IMR-90 (cell line): ENCODE measurements around the gene ZMYM2. TPM values are rescaled to one million over a fixed set of nuclear protein-coding genes. Genes with fewer than 3 reads are reported as not detected.
A peak's percentile ranks its signal among the peaks of the same experiment; 100 is the strongest.

Experiments used
- ATAC-seq: fragments of 200-7000 bp; cut with Tn5 transposase; 2 replicates; pipeline ENCODE4 v1.9.1; 2020; ENCODE audit warnings: low read depth, mild to moderate bottlenecking, moderate library complexity
- BruUV-seq: library from RNA; stranded (reverse); fragments of 400-500 nt; replicated peaks from 2 replicates; lab custom pipeline; 2021; lab: Mats Ljungman, UMichigan
- CTCF ChIA-PET: fragments of 300-600 bp; formaldehyde crosslinking; extraction: SDS; loops from one replicate; lab custom pipeline; 2021; ENCODE audit warnings: antibody characterized with exemption; lab: Yijun Ruan, JAX
- POLR2A ChIA-PET: fragments of 300-600 bp; sonication (Branson Sonifier 250); formaldehyde crosslinking; loops from one replicate; lab custom pipeline; 2022; ENCODE audit warnings: antibody characterized with exemption; ENCODE audit not compliant: unreplicated experiment; lab: Charles Lee
- DNase-seq: peaks from one replicate; pipeline ENCODE4 v3.0.0; 2013
- H2AFZ ChIP-seq: replicated peaks from 2 replicates; pipeline ENCODE3; 2013; ENCODE audit warnings: low read length, mild to moderate bottlenecking; ENCODE audit not compliant: poor library complexity
- H2AK5ac ChIP-seq: 2 replicates; pipeline ENCODE4 v1.6.1; 2013; ENCODE audit warnings: low read depth, low read length, inconsistent platforms
- H2AK9ac ChIP-seq: replicated peaks from 2 replicates; pipeline ENCODE3; 2013; ENCODE audit warnings: mild to moderate bottlenecking, low read depth, low read length, moderate library complexity; ENCODE audit not compliant: poor library complexity
- H2BK120ac ChIP-seq: 2 replicates; pipeline ENCODE4 v1.6.1; 2013; ENCODE audit warnings: low read depth, low read length, inconsistent platforms
- H2BK15ac ChIP-seq: 3 replicates; pipeline ENCODE4 v1.6.1; 2013; ENCODE audit warnings: low read depth, low read length, inconsistent platforms
- H2BK20ac ChIP-seq: 2 replicates; pipeline ENCODE4 v1.6.1; 2013; ENCODE audit warnings: low read depth, mild to moderate bottlenecking, inconsistent platforms, low read length, moderate library complexity
- H2BK5ac ChIP-seq: 2 replicates; pipeline ENCODE4 v1.6.1; 2013; ENCODE audit warnings: mild to moderate bottlenecking, low read depth, low read length, inconsistent platforms; ENCODE audit not compliant: poor library complexity, severe bottlenecking
- H3K14ac ChIP-seq: replicated peaks from 2 replicates; pipeline ENCODE4 v1.6.1; 2013; ENCODE audit warnings: low read depth, low read length, inconsistent platforms
- H3K18ac ChIP-seq: 2 replicates; pipeline ENCODE4 v1.6.1; 2013; ENCODE audit warnings: low read depth, low read length, control low read depth
- H3K23ac ChIP-seq: 2 replicates; pipeline ENCODE4 v1.6.1; 2013; ENCODE audit warnings: low read depth, low read length, inconsistent platforms
- H3K27ac ChIP-seq: 2 replicates; pipeline ENCODE4 v1.5.1; 2013; ENCODE audit warnings: mild to moderate bottlenecking, control low read depth, low read length; ENCODE audit not compliant: insufficient read depth
- H3K27me3 ChIP-seq: 2 replicates; pipeline ENCODE4 v1.6.1; 2013; ENCODE audit warnings: low read length; ENCODE audit not compliant: control insufficient read depth, insufficient read depth
- H3K36me3 ChIP-seq: 2 replicates; pipeline ENCODE4 v1.6.1; 2013; ENCODE audit warnings: low read length, mixed read lengths; ENCODE audit not compliant: control insufficient read depth, insufficient read depth
- H3K4ac ChIP-seq: 2 replicates; pipeline ENCODE4 v1.6.1; 2013; ENCODE audit warnings: low read depth, low read length, inconsistent platforms
- H3K4me1 ChIP-seq: 2 replicates; pipeline ENCODE4 v1.6.1; 2013; ENCODE audit warnings: low read length, mixed read lengths; ENCODE audit not compliant: control insufficient read depth, insufficient read depth
- H3K4me2 ChIP-seq: 2 replicates; pipeline ENCODE4 v1.6.1; 2013; ENCODE audit warnings: low read depth, mild to moderate bottlenecking, control low read depth, low read length, moderate library complexity
- H3K4me3 ChIP-seq: 2 replicates; pipeline ENCODE4 v1.5.1; 2013; ENCODE audit warnings: low read depth, mild to moderate bottlenecking, control low read depth, low read length, moderate library complexity; ENCODE audit not compliant: insufficient read depth
- H3K56ac ChIP-seq: 2 replicates; pipeline ENCODE4 v1.6.1; 2013; ENCODE audit warnings: low read length, inconsistent platforms; ENCODE audit not compliant: insufficient read depth; ENCODE audit errors: extremely low read depth
- H3K79me1 ChIP-seq, 2 experiments: 2 replicates each; pipeline ENCODE4 v1.6.1; 2013; ENCODE audit warnings: low read length in 2 of 2, inconsistent platforms in 1 of 2, low read depth in 1 of 2
- H3K9ac ChIP-seq: 2 replicates; pipeline ENCODE4 v1.6.1; 2013; ENCODE audit warnings: low read depth, low read length, control low read depth
- H3K9me1 ChIP-seq: 2 replicates; pipeline ENCODE4 v1.6.1; 2013; ENCODE audit warnings: low read length, inconsistent platforms; ENCODE audit not compliant: insufficient read depth
- H3K9me3 ChIP-seq: 2 replicates; pipeline ENCODE4 v1.6.1; 2013; ENCODE audit warnings: low read length; ENCODE audit not compliant: control insufficient read depth, insufficient read depth
- H4K20me1 ChIP-seq: 2 replicates; pipeline ENCODE4 v1.6.1; 2013; ENCODE audit warnings: low read length, inconsistent platforms; ENCODE audit not compliant: insufficient read depth
- H4K5ac ChIP-seq: 2 replicates; pipeline ENCODE4 v1.6.1; 2013; ENCODE audit warnings: mild to moderate bottlenecking, low read depth, low read length, control low read depth
- H4K8ac ChIP-seq, 2 experiments: 2 replicates each; pipeline ENCODE4 v1.6.1; 2013; ENCODE audit warnings: low read depth in 2 of 2, low read length in 2 of 2, control low read depth in 1 of 2, inconsistent platforms in 1 of 2
- H4K91ac ChIP-seq: 2 replicates; pipeline ENCODE4 v1.6.1; 2013; ENCODE audit warnings: low read depth, low read length, inconsistent platforms; ENCODE audit not compliant: insufficient read depth
- BHLHE40 ChIP-seq: fragments of 150-350 bp; IDR thresholded peaks from 2 replicates; pipeline ENCODE4 v1.6.1; 2016; ENCODE audit warnings: mild to moderate bottlenecking, low read depth, low read length
- CEBPB ChIP-seq: IDR thresholded peaks from 2 replicates; pipeline ENCODE4 v1.6.1; 2012; ENCODE audit warnings: low read depth, low read length, improper control_type of control experiment
- CHD1 ChIP-seq: IDR thresholded peaks from 2 replicates; pipeline ENCODE4 v1.6.1; 2012; ENCODE audit warnings: low read depth, low read length, improper control_type of control experiment
- FOS ChIP-seq: fragments of 150-350 bp; IDR thresholded peaks from 2 replicates; pipeline ENCODE4 v1.6.1; 2016; ENCODE audit warnings: low read depth, low read length
- MAFK ChIP-seq: IDR thresholded peaks from 2 replicates; pipeline ENCODE4 v1.6.1; 2012; ENCODE audit warnings: low read depth, low read length, improper control_type of control experiment
- MXI1 ChIP-seq: IDR thresholded peaks from 2 replicates; pipeline ENCODE4 v1.6.1; 2012; ENCODE audit warnings: low read depth, mild to moderate bottlenecking, low read length, moderate library complexity, borderline replicate concordance
- NFE2L2 ChIP-seq: fragments of 150-350 bp; IDR thresholded peaks from 2 replicates; pipeline ENCODE4 v1.6.1; 2016; ENCODE audit warnings: low read depth, mild to moderate bottlenecking, low read length
- POLR2A ChIP-seq: IDR thresholded peaks from 2 replicates; pipeline ENCODE4 v1.6.1; 2012; ENCODE audit warnings: mild to moderate bottlenecking, low read depth, low read length
- RAD21 ChIP-seq: IDR thresholded peaks from 2 replicates; pipeline ENCODE4 v1.6.1; 2012; ENCODE audit warnings: low read length, improper control_type of control experiment
- RCOR1 ChIP-seq: IDR thresholded peaks from 2 replicates; pipeline ENCODE4 v1.6.1; 2012; ENCODE audit warnings: mild to moderate bottlenecking, low read length, improper control_type of control experiment; ENCODE audit not compliant: insufficient replicate concordance
- SMC3 ChIP-seq: fragments of 150-350 bp; IDR thresholded peaks from 2 replicates; pipeline ENCODE4 v1.6.1; 2016; ENCODE audit warnings: low read depth, mild to moderate bottlenecking, antibody characterized with exemption, low read length, moderate library complexity
- WGBS, 2 experiments: methylation state at CpG; one replicate each; pipeline versions ENCODE4 v1.1.5 to v1.1.7; 2013; ENCODE audit warnings: missing lambda C conversion rate in 2 of 2; ENCODE audit not compliant: insufficient read length in 1 of 2; ENCODE audit errors: extremely low coverage in 2 of 2; 5-methylcytosine and 5-hydroxymethylcytosine counted together
- dilution Hi-C: fragments of 300-500 bp; cut with HindIII; formaldehyde crosslinking; loops from one replicate; pipeline ENCODE4 v1.14.3; 2018; ENCODE audit warnings: low sequenced_read_pairs; ENCODE audit not compliant: unreplicated experiment
- in situ Hi-C: fragments of 300-500 bp; cut with MboI; formaldehyde crosslinking; loops from 3 replicates; pipeline ENCODE4 v1.14.3; 2019; ENCODE audit warnings: low sequenced_read_pairs, inconsistent platforms, mixed read lengths
- intact Hi-C: fragments of 100-400 bp; cut with micrococcal nuclease; formaldehyde crosslinking; loops from 2 replicates; pipeline ENCODE4 v1.10.0; 2022
- polyA plus RNA-seq, 3 experiments: library from polyadenylated mRNA; depleted of rRNA; stranded (reverse); fragments of >200 nt; gene quantifications; 2 replicates each; pipeline ENCODE4 v1.2.3, GENCODE V29; 2012; ENCODE audit warnings: low replicate concordance in 1 of 3
- total RNA-seq: library from RNA; depleted of rRNA; stranded (reverse); fragments of >200 nt; gene quantifications from 2 replicates; pipeline ENCODE4 v1.2.3, GENCODE V29; 2012
- TF ChIP-seq, protein P1 (sequence below): fragments of 150-350 bp; IDR thresholded peaks from 2 replicates; pipeline ENCODE4 v1.6.1; 2016; ENCODE audit warnings: low read depth, mild to moderate bottlenecking, low read length, moderate library complexity, borderline replicate concordance
- TF ChIP-seq, protein P2 (sequence below): fragments of 150-350 bp; IDR thresholded peaks from 2 replicates; pipeline ENCODE4 v1.6.1; 2017; ENCODE audit warnings: mild to moderate bottlenecking, antibody characterized with exemption, low read length, low read depth
- TF ChIP-seq, protein P3 (sequence below): conservative IDR thresholded peaks from 2 replicates; pipeline ENCODE4 v1.5.1; 2012; ENCODE audit warnings: mild to moderate bottlenecking, low read depth, low read length, improper control_type of control experiment

ZMYM2 gene
- total and polyA plus RNA-seq, 2 of the 4 experiments (the other 2 are of a cell fraction) = 15.7 to 51.1 TPM

DNA sequence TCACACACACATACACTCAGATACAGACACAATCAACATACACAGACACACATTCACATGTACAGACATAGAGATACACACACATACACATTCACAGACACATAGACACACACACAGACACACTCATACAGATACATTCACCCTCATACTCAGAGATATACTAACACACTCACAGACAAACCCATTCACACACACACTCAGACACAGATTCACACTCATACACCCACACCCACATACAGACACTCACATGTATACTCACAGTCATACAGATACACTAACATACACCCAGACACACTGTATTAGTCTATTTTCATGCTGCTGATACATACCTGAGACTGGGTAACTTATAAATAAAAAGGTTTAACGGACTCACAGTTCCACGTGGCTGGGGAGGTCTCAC is 171.5 kb downstream of the ZMYM2 start:
- no peak for TF ChIP-seq POLR2A
- TF ChIP-seq SMC3 = no peak
- no peak for TF ChIP-seq BHLHE40
- TF ChIP-seq RCOR1 = no peak
- no peak for TF ChIP-seq FOS
- TF ChIP-seq, protein P1, sequence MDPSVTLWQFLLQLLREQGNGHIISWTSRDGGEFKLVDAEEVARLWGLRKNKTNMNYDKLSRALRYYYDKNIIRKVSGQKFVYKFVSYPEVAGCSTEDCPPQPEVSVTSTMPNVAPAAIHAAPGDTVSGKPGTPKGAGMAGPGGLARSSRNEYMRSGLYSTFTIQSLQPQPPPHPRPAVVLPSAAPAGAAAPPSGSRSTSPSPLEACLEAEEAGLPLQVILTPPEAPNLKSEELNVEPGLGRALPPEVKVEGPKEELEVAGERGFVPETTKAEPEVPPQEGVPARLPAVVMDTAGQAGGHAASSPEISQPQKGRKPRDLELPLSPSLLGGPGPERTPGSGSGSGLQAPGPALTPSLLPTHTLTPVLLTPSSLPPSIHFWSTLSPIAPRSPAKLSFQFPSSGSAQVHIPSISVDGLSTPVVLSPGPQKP = no peak
- no peak for TF ChIP-seq CEBPB
- TF ChIP-seq, protein P2, sequence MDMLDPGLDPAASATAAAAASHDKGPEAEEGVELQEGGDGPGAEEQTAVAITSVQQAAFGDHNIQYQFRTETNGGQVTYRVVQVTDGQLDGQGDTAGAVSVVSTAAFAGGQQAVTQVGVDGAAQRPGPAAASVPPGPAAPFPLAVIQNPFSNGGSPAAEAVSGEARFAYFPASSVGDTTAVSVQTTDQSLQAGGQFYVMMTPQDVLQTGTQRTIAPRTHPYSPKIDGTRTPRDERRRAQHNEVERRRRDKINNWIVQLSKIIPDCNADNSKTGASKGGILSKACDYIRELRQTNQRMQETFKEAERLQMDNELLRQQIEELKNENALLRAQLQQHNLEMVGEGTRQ = no peak
- no peak for TF ChIP-seq MXI1
- no peak for TF ChIP-seq CHD1
- TF ChIP-seq RAD21 = no peak
- no peak for TF ChIP-seq MAFK
- TF ChIP-seq NFE2L2 = no peak
- TF ChIP-seq, protein P3, sequence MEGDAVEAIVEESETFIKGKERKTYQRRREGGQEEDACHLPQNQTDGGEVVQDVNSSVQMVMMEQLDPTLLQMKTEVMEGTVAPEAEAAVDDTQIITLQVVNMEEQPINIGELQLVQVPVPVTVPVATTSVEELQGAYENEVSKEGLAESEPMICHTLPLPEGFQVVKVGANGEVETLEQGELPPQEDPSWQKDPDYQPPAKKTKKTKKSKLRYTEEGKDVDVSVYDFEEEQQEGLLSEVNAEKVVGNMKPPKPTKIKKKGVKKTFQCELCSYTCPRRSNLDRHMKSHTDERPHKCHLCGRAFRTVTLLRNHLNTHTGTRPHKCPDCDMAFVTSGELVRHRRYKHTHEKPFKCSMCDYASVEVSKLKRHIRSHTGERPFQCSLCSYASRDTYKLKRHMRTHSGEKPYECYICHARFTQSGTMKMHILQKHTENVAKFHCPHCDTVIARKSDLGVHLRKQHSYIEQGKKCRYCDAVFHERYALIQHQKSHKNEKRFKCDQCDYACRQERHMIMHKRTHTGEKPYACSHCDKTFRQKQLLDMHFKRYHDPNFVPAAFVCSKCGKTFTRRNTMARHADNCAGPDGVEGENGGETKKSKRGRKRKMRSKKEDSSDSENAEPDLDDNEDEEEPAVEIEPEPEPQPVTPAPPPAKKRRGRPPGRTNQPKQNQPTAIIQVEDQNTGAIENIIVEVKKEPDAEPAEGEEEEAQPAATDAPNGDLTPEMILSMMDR = no peak

More for the DNA sequence above, 171.5 kb downstream of the ZMYM2 start:
- Histone ChIP-seq H4K91ac (no peak overlapping the region), H3K56ac (no peak overlapping the region), H2AFZ (no peak overlapping the region), H2BK20ac (no peak overlapping the region), H3K9ac (no peak overlapping the region), H2AK5ac (no peak overlapping the region), H4K5ac (no peak overlapping the region), H3K36me3 (no peaks in the 10 kb centered on the region), H4K20me1 (no peaks in the 10 kb centered on the region), H3K9me1 (no peaks in the 10 kb centered on the region), H3K27ac (no peak overlapping the region), H3K14ac (no peak overlapping the region), H3K4me1 (peaks cover 4% of the 10 kb centered on the region; the same call in 1 of the 2 replicates), H3K23ac (no peak overlapping the region), H2BK120ac (no peak overlapping the region), H2BK5ac (peak overlapping the region; percentile 42), H2BK15ac (no peak overlapping the region), H3K4me2 (no peak overlapping the region), H3K18ac (no peak overlapping the region), H4K8ac (no peak overlapping the region), H3K9me3 (no peaks in the 10 kb centered on the region), H3K4me3 (no peak overlapping the region), H2AK9ac (no peak overlapping the region), H3K4ac (no peak overlapping the region), H3K79me1 (no peaks in the 10 kb centered on the region), H3K27me3 (peaks cover 10% of the 10 kb centered on the region)
- intact Hi-C loops = no loop called here
- ATAC-seq = no peak
- in situ Hi-C loops = no loop called here
- no TSS peak for BruUV-seq
- dilution Hi-C loops = no loop called here
- ChIA-PET CTCF (no interaction called here), POLR2A (no interaction called here)
- no peak for DNase-seq
- WGBS, 2 experiments = no CpG with 5 or more reads among the region's 2 CpGs
